CD8-positive, alpha-beta memory T cell (primary cell): Measurements from ENCODE around the gene C19orf47. TPM values are rescaled to one million over a fixed set of nuclear protein-coding genes. Genes with fewer than 3 reads are reported as not detected.

Source experiments
- CTCF ChIA-PET: fragments of 350-600 bp; sonication (Branson Sonifier 250); formaldehyde crosslinking; loops from one replicate; lab custom pipeline; 2021; ENCODE audit warnings: antibody characterized with exemption; lab: Charles Lee
- POLR2A ChIA-PET: fragments of 350-600 bp; sonication (Branson Sonifier 250); formaldehyde crosslinking; loops from one replicate; lab custom pipeline; 2021; ENCODE audit warnings: antibody characterized with exemption; lab: Charles Lee
- DNase-seq, 5 donors: peaks; one replicate each; pipeline versions ENCODE4 v3.0.0 to v3.0.0-alpha.2; 2020 to 2022; ENCODE audit warnings: mixed read lengths in 1 of 5
- H3K27ac ChIP-seq: one replicate; pipeline ENCODE4 v1.7.0; 2013; ENCODE audit warnings: low read depth, mild to moderate bottlenecking, low read length, moderate library complexity
- H3K27me3 ChIP-seq: 2 replicates; pipeline ENCODE4 v1.7.0; 2013; ENCODE audit warnings: low read length, mild to moderate bottlenecking; ENCODE audit not compliant: insufficient read depth, poor library complexity, severe bottlenecking
- H3K36me3 ChIP-seq: 2 replicates; pipeline ENCODE4 v1.7.0; 2013; ENCODE audit warnings: mild to moderate bottlenecking, low read length, moderate library complexity; ENCODE audit not compliant: insufficient read depth
- H3K4me1 ChIP-seq: 2 replicates; pipeline ENCODE4 v1.7.0; 2013; ENCODE audit warnings: mild to moderate bottlenecking, low read length, moderate library complexity; ENCODE audit not compliant: insufficient read depth
- H3K4me3 ChIP-seq: 2 replicates; pipeline ENCODE4 v1.7.0; 2013; ENCODE audit warnings: mild to moderate bottlenecking, low read length
- H3K9me3 ChIP-seq: 2 replicates; pipeline ENCODE4 v1.7.0; 2013; ENCODE audit warnings: mild to moderate bottlenecking, low read length
- H3K27ac Mint-ChIP-seq, 8 donors: one replicate each; pipeline ENCODE4 v1.8.0; 2020 to 2021; ENCODE audit warnings: mixed read lengths in 8 of 8, mild to moderate bottlenecking in 6 of 8, inconsistent platforms in 3 of 8, moderate library complexity in 3 of 8
- H3K27me3 Mint-ChIP-seq, 2 donors: one replicate each; pipeline ENCODE4 v1.8.0; 2020 to 2021; ENCODE audit warnings: mixed read lengths in 2 of 2, mild to moderate bottlenecking in 1 of 2, moderate library complexity in 1 of 2
- H3K36me3 Mint-ChIP-seq, 3 donors: one replicate each; pipeline ENCODE4 v1.8.0; 2020 to 2021; ENCODE audit warnings: mixed read lengths in 3 of 3, inconsistent platforms in 1 of 3, mild to moderate bottlenecking in 1 of 3
- H3K4me1 Mint-ChIP-seq, 3 donors: one replicate each; pipeline ENCODE4 v1.8.0; 2020 to 2021; ENCODE audit warnings: mixed read lengths in 3 of 3, inconsistent platforms in 1 of 3, mild to moderate bottlenecking in 1 of 3
- H3K4me3 Mint-ChIP-seq, 7 donors: one replicate each; pipeline ENCODE4 v1.8.0; 2020 to 2021; ENCODE audit warnings: mixed read lengths in 7 of 7, mild to moderate bottlenecking in 6 of 7, moderate library complexity in 4 of 7, inconsistent platforms in 2 of 7
- H3K9me3 Mint-ChIP-seq, 5 donors: one replicate each; pipeline ENCODE4 v1.8.0; 2020 to 2022; ENCODE audit warnings: mixed read lengths in 5 of 5, mild to moderate bottlenecking in 3 of 5, moderate library complexity in 2 of 5, inconsistent platforms in 1 of 5
- polyA plus RNA-seq: library from polyadenylated mRNA; unstranded; fragments of 300-500 nt; fragmentation: Illumina TruSeq; gene quantifications from one replicate; pipeline ENCODE4 v1.2.3, GENCODE V29; 2021
- total RNA-seq, 2 experiments: library from RNA; stranded (reverse); gene quantifications; one replicate each; pipeline ENCODE4 v1.2.3, GENCODE V29; 2021

The C19orf47 gene
- total and polyA plus RNA-seq, 3 experiments from 2014 or later = 9.5 to 29.5 (median 25.4) TPM

GRCh38 chr19:40303765-40304164 lies 44.4 kb downstream of the C19orf47 start:
- no peak overlapping the region for H3K27ac ChIP-seq
- no peaks in the 10 kb centered on the region for H3K27me3 ChIP-seq
- H3K27me3 Mint-ChIP-seq = no peaks in the 10 kb centered on the region
- peak in 1 of 5 donors; percentile 12 for DNase-seq
- no peak overlapping the region for H3K4me3 Mint-ChIP-seq
- ChIA-PET POLR2A (no interaction called here), CTCF (interaction anchor here (1.9 to 2.1 kb wide), 3 partner anchors 164 to 297 kb away, joined by 6 to 8 read pairs (median 7); partner anchors contain the start of gene LTBP4)
- H3K9me3 ChIP-seq = no peaks in the 10 kb centered on the region
- H3K9me3 Mint-ChIP-seq = no peaks in the 10 kb centered on the region
- H3K4me3 ChIP-seq = no peak overlapping the region
- H3K36me3 Mint-ChIP-seq = no peaks in the 10 kb centered on the region
- H3K27ac Mint-ChIP-seq = peak overlapping the region in 2 of 8 donors; percentile 23 to 44
- peaks cover 3% of the 10 kb centered on the region for H3K4me1 ChIP-seq
- H3K36me3 ChIP-seq = no peaks in the 10 kb centered on the region
- peaks cover 3 to 8% (median 5%) of the 10 kb centered on the region in 3 donors for H3K4me1 Mint-ChIP-seq

GRCh38 chr19:40302224-40303011 lies 45.8 kb downstream of the C19orf47 start:
- H3K4me3 ChIP-seq = no peak overlapping the region
- no peaks in the 10 kb centered on the region for H3K9me3 ChIP-seq
- Mint-ChIP-seq H3K4me1 (peaks cover 3 to 8% (median 5%) of the 10 kb centered on the region in 3 donors), H3K36me3 (no peaks in the 10 kb centered on the region), H3K27me3 (no peaks in the 10 kb centered on the region), H3K4me3 (no peak overlapping the region), H3K9me3 (no peaks in the 10 kb centered on the region), H3K27ac (no peak overlapping the region)
- peaks cover 3% of the 10 kb centered on the region for H3K4me1 ChIP-seq
- no peak for DNase-seq
- H3K27me3 ChIP-seq = no peaks in the 10 kb centered on the region
- POLR2A ChIA-PET = no interaction called here
- CTCF ChIA-PET = no interaction called here
- H3K27ac ChIP-seq = no peak overlapping the region
- no peaks in the 10 kb centered on the region for H3K36me3 ChIP-seq

- peak in 1 of 5 donors; percentile 13 for DNase-seq
- no peaks in the 10 kb centered on the region for H3K36me3 Mint-ChIP-seq
- H3K4me3 Mint-ChIP-seq = no peak overlapping the region
- ChIA-PET CTCF (interaction anchor here (1.3 kb wide), 1 partner anchor 334 kb away, joined by 3 read pairs; no protein-coding TSS in a partner anchor), POLR2A (no interaction called here)
- Histone ChIP-seq H3K36me3 (no peaks in the 10 kb centered on the region), H3K27me3 (no peaks in the 10 kb centered on the region), H3K27ac (no peak overlapping the region), H3K4me3 (no peak overlapping the region), H3K4me1 (peaks cover 3% of the 10 kb centered on the region), H3K9me3 (no peaks in the 10 kb centered on the region)
- no peaks in the 10 kb centered on the region for H3K27me3 Mint-ChIP-seq
- no peak overlapping the region for H3K27ac Mint-ChIP-seq
- peaks cover 3 to 8% (median 5%) of the 10 kb centered on the region in 3 donors for H3K4me1 Mint-ChIP-seq
- H3K9me3 Mint-ChIP-seq = no peaks in the 10 kb centered on the region
These were observed 47.5 kb downstream of the C19orf47 start for GRCh38 chr19:40300668-40301067.

- CTCF ChIA-PET = no interaction called here
- no peaks in the 10 kb centered on the region for H3K4me1 Mint-ChIP-seq
- Histone ChIP-seq H3K27ac (no peak overlapping the region), H3K4me3 (no peak overlapping the region), H3K27me3 (no peaks in the 10 kb centered on the region), H3K9me3 (no peaks in the 10 kb centered on the region), H3K36me3 (no peaks in the 10 kb centered on the region), H3K4me1 (no peaks in the 10 kb centered on the region)
- DNase-seq = no peak
- H3K9me3 Mint-ChIP-seq = no peaks in the 10 kb centered on the region
- no peak overlapping the region for H3K4me3 Mint-ChIP-seq
- no peak overlapping the region for H3K27ac Mint-ChIP-seq
- H3K36me3 Mint-ChIP-seq = no peaks in the 10 kb centered on the region
- POLR2A ChIA-PET = no interaction called here
- no peaks in the 10 kb centered on the region for H3K27me3 Mint-ChIP-seq
These were observed 50.2 kb downstream of the C19orf47 start for GRCh38 chr19:40298026-40298425.

GRCh38 chr19:40294560-40294959 lies 53.6 kb downstream of the C19orf47 start:
- H3K9me3 ChIP-seq = no peaks in the 10 kb centered on the region
- H3K9me3 Mint-ChIP-seq = no peaks in the 10 kb centered on the region
- H3K27me3 Mint-ChIP-seq = no peaks in the 10 kb centered on the region
- no peaks in the 10 kb centered on the region for H3K27me3 ChIP-seq
- CTCF ChIA-PET = no interaction called here
- H3K36me3 ChIP-seq = no peaks in the 10 kb centered on the region
- H3K4me3 Mint-ChIP-seq = no peak overlapping the region
- POLR2A ChIA-PET = no interaction called here
- H3K4me3 ChIP-seq = no peak overlapping the region
- peak in 1 of 5 donors; percentile 5 for DNase-seq
- H3K4me1 Mint-ChIP-seq = no peaks in the 10 kb centered on the region
- H3K27ac ChIP-seq = no peak overlapping the region
- H3K4me1 ChIP-seq = no peaks in the 10 kb centered on the region
- H3K27ac Mint-ChIP-seq = no peak overlapping the region
- H3K36me3 Mint-ChIP-seq = no peaks in the 10 kb centered on the region

- CTCF ChIA-PET = no interaction called here
- H3K4me3 Mint-ChIP-seq = peak overlapping the region; percentile 23 to 78 (median 57)
These were observed 61.2 kb downstream of the C19orf47 start for GRCh38 chr19:40286971-40287421.

GRCh38 chr19:40286235-40286970 lies 61.8 kb downstream of the C19orf47 start:
- H3K9me3 Mint-ChIP-seq = no peaks in the 10 kb centered on the region
- Histone ChIP-seq H3K4me3 (no peak overlapping the region), H3K36me3 (no peaks in the 10 kb centered on the region), H3K9me3 (no peaks in the 10 kb centered on the region), H3K27ac (peak overlapping the region; percentile 94), H3K27me3 (no peaks in the 10 kb centered on the region), H3K4me1 (peaks cover 35% of the 10 kb centered on the region)
- ChIA-PET CTCF (no interaction called here), POLR2A (interaction anchor here (0.7 to 1.6 kb wide), 3 partner anchors 62 to 421 kb away, joined by 5 to 10 read pairs (median 6); partner anchors contain the start of genes C19orf47, PLD3 and SERTAD3)
- H3K36me3 Mint-ChIP-seq = peaks cover 0 to 21% (median 0%) of the 10 kb centered on the region in 3 donors
- peak overlapping the region; percentile 29 to 97 (median 78) for H3K4me3 Mint-ChIP-seq
- peaks cover 0 to 2% of the 10 kb centered on the region in 2 donors for H3K27me3 Mint-ChIP-seq
- peak in 1 of 5 donors; percentile 9 for DNase-seq
- H3K4me1 Mint-ChIP-seq = peaks cover 36 to 46% (median 42%) of the 10 kb centered on the region in 3 donors
- H3K27ac Mint-ChIP-seq = peak overlapping the region; percentile 62 to 100 (median 98)

More at GRCh38 chr19:40286971-40287421, 61.2 kb downstream of the C19orf47 start:
- Histone ChIP-seq H3K27ac (no peak overlapping the region), H3K27me3 (no peaks in the 10 kb centered on the region), H3K9me3 (no peaks in the 10 kb centered on the region), H3K4me3 (no peak overlapping the region), H3K4me1 (peaks cover 29% of the 10 kb centered on the region), H3K36me3 (no peaks in the 10 kb centered on the region)
- H3K9me3 Mint-ChIP-seq = no peaks in the 10 kb centered on the region
- peak overlapping the region; percentile 44 to 99 (median 92) for H3K27ac Mint-ChIP-seq
- peaks cover 0 to 2% of the 10 kb centered on the region in 2 donors for H3K27me3 Mint-ChIP-seq
- peaks cover 0 to 15% (median 0%) of the 10 kb centered on the region in 3 donors for H3K36me3 Mint-ChIP-seq
- peaks cover 33 to 41% (median 36%) of the 10 kb centered on the region in 3 donors for H3K4me1 Mint-ChIP-seq
- peak in 1 of 5 donors; percentile 6 for DNase-seq
- POLR2A ChIA-PET = interaction anchor here (0.7 kb wide), 1 partner anchor 10 kb away, joined by 8 read pairs; no protein-coding TSS in a partner anchor
